NCI-H187 treated with DMSO at 0.1 percent for 48 hours (cell line): ENCODE data around the gene OR6S1.
"Not testable (repeated sequence)": the region's sequence is repeated elsewhere in the genome, so short reads cannot be mapped to it uniquely, and the experiment has no call there.

Source experiments
- DNase-seq: peaks from one replicate; lab custom pipeline; 2025; lab: John Stamatoyannopoulos, UW

The OR6S1 gene

GRCh38 chr14:20668969-20669368 is 27.5 kb upstream of the OR6S1 start:
- no peak for DNase-seq

DNA sequence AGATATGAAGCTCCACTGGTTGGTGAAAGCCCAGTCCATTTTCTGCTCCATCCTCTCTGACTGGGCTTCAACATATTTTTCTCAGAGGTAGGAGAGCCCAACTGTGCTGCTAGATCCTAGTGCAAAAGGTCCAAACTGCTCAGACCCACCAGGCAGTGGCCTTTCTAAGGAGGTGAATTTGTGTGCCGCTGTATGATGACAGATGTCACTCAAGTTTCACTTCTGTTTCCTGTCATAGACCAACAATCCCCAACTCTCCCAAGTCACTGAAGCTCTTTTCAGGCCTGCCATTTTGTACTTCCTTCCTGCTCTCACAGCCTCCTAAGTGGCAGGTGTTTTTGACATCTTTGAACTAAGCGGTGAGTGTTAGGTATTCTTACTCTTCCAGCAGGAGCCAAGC is 26.5 kb upstream of the OR6S1 start:
- DNase-seq: no peak

DNA sequence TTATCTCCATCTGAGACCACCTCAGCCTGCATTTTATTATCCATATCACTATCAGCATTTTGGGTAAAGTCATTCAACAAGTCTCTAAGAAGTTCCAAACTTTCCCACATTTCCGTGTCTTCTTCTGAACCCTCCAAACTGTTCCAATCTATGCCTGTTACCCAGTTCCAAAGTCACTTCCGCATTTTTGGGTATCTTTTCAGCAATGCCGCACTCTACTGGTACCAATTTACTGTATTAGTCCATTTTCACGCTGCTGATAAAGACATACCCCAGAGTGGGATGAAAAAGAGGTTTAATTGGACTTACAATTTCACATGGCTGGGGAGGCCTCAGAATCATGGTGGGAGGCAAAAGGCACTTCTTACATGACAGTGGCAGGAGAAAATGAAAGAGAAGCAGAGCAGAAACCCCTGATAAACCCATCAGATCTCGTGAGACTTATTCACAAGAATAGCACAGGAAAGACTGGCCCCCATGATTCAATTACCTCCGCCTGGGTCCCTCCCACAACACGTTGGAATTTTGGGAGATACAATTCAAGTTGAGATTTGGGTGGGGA is 25.0 kb upstream of the OR6S1 start:
- DNase-seq: not testable (repeated sequence)

DNA sequence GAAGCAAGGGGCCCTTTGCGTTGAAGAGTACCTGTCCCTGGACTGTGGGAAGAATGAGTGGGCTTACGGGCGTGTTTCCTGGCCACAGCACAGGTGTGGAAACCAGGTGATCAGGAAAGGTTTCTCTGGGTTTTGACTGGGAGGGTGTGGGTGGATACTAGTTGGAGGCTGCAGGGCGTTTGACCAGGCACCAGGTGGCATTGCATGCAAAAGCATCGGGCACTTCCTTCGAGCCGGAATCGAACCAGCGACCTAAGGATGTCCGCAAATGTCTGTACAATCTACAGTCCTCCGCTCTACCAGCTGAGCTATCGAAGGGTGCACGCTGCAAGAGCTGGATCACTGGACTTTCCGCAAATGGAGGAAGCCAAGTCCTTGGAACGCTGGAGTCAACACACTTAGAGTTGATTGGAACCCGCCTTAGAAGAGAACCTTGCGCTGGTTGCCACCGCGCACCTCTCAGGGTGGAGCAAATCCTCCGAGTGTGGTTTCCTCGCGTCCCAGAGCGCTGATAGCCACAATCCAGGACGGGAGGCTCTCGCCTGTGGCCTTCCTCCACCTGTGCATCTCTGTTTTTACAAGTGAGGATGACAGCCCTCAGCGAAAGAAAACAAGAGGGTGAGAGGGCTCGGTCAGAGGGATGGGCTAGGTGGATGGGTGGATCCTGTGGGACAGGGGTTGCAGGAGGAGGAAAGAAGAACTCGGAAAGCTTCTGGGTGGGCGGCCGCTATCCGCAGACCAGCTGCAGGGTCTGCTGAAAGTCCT is 21.7 kb upstream of the OR6S1 start:
- DNase-seq: no peak

DNA sequence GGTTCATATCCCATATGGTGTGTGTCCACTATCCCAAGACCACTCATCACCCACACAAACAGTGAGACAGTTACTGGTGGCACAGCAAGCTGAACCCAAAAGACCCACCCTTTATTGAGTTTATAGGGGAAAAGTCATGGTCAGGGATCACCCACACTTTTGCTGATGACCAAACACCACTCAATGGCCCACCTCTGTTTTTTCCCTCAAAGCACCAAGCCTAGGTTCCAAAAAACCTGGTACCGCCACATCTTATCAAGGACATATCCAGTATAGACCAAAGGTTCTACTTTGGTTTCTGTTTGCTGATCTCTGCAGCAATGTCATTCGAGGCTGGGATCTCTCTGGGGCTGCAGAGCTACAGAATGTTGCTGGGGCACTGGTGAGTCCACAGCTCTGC is 19.7 kb upstream of the OR6S1 start:
- no peak for DNase-seq

DNA sequence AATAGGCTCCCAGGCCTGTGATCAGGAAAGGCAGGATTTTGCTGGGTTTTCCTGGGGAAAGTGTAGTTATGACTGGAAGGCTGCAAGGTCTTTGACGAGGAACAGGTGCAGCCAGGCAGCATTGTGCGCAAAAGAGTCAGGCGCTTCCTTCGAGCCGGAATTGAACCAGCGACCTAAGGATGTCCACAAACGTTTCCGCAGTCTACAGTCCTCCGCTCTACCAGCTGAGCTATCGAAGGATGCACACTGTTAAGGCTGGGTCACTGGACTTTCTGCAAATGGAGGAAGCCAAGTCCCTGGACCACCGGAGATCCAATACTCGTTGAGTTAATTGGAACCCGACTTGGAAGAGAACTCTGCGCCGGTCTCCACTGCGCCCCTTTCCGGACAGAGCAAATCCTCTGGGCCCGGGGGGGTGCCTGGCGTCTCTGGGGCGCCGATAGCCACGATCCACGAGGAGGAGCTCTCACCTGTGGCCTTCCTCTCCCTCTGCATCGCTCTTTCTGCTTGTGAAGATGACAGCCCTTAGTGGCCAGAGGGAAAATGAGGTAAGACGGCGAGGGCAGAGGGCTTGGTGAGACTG is 18.4 kb upstream of the OR6S1 start:
- DNase-seq: no peak

DNA sequence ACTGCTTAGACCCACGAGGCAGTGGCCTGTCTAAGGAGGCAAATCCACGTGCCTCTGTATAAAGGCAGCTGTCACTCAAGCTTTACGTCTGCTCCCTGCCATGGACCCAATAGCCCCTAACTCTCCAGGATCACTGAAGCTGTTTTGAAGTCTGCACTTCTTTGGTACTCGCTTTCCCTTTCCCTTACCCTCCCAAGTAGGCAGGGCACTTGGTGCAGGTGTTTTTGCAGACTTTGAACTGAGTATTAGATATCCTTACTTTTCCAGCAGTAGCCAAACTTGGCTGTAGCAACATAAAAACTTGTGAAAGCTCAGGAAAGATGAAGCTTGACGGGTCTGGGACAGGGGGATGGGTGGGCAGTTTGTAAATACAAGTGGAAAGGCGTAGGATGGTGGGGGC is 17.8 kb upstream of the OR6S1 start:
- DNase-seq: no peak

DNA sequence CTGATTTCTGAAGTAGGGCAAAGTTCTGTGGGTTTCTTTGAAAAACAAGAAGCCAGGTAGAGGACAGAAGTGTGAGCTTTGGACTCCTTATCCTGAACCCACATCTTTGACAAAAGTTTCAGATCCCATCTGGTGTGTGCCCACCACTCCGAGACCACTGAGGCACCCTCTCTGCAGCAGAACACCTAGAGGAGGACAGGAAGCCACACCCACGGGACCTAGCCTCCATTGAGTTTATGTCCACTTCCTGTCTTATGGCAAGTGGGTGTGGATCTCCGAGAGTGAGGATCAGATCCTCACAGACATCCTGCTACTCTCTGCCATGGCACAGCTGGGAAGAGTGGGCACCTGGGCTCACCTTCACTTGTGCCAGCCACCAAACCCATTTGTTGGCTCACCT is 16.8 kb upstream of the OR6S1 start:
- no peak for DNase-seq

GRCh38 chr14:20657216-20658211 is 16.0 kb upstream of the OR6S1 start:
- DNase-seq: no peak

- DNase-seq: no peak
These were observed 14.8 kb upstream of the OR6S1 start for GRCh38 chr14:20656274-20656673.

DNA sequence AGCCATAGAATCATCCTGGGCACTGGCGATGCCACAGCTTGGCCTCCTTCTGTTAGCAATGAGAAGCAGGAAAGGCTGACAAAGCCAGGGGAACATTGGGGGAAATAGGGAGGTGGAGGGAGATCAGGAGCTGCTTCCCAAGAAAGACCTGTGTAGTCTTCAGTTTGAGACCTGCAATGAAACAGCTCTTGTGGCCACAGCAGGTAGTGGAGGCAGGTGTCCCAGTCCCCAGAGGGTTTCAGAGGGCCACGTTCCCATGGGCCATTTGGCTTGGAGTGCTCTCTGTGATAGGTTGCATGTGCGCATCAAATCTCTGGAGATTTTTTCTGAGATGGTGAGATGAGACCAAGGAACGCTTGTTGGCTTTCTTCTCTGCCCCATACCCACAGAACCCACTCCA is 14.4 kb upstream of the OR6S1 start:
- no peak for DNase-seq

- no peak for DNase-seq
These were observed 11.8 kb upstream of the OR6S1 start for GRCh38 chr14:20652996-20653975.

GRCh38 chr14:20645481-20645880 is 4.0 kb upstream of the OR6S1 start:
- no peak for DNase-seq

- no peak for DNase-seq
These were observed 3.0 kb upstream of the OR6S1 start for GRCh38 chr14:20644520-20644919.

DNA sequence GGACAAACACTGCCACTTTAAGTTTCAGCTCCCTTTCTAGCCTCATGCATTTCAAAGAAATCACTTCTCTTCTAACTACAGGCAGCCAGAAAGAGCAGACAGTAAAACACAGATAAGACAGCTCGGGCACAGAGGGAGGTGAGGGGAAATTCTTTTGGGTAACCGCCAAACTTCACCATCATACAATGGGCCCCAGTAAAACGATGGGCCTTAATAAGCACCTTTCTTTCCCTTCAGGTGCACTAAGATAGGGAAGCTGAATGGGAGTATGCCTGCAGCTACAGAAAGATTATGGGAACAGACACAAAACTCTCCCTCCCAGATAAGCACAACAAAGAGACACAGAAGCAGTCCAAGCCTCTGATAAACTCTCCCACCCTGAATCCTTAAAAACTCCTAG is 1.3 kb upstream of the OR6S1 start:
- DNase-seq: not testable (repeated sequence)

GRCh38 chr14:20642182-20642581 is 691 bp upstream of the OR6S1 start:
- DNase-seq: no peak

DNA sequence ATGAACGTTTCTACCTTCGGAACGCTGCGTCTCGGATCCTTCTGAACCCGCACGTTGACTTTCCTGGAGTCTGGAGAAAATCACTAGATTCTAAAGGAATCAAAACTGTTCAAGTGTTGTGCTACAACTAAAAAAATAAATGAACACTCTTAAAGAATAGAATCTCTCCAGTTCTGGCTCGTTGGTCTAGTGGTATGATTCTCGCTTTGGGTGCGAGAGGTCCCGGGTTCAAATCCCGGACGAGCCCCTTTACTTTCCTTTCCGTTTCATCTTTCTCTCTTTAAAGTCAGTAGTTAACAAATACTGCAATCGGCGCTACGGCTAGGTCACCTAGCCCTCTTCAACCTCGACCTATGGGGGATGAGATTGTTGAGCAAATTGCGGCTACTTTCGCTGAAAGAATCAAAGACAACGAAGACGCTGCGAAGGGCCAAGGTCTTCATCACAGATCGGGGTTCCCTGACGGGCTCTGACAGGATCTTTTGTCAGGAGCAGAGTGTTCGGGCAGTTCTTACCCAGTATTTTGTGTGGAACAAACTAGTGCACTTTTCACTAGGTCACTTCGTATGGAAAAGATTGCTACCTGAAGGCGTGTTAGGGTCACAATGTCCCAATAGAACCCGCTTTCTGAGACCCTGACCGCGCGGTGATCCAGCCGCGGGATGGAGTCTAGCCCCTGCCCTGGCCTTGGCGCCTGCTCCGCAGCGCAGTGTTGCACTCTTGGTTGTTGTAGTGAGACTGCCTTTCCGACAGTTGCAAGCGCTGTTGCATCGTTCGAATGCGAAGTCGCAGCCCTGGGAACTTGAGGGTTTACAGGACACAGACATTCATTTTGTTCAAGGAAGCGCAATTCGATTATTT is 8.4 kb downstream of the OR6S1 start:
- no peak for DNase-seq

DNA sequence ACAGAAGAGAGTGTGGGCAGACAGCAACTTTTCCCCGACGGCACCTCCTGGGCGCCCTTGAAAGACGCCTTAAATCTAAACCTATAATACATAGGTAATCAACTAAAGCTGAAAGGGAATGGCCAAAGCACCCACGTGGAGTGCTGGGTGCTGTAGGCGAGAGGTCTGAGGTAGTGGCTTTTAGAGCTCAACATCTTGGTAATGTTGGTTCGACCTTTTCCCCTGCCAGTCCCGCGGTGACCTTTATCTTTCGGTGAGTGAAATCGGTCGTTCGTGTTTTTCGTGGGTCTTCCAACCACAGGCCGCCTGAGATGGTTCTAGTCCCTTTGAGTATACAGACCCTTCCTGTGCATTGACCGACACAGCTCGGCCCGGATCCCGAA is 9.1 kb downstream of the OR6S1 start:
- DNase-seq: no peak

- no peak for DNase-seq
These were observed 9.6 kb downstream of the OR6S1 start for GRCh38 chr14:20631880-20632389.
